Stimulated activated CD8-positive, alpha-beta memory T cell treated with anti-CD3 and anti-CD28 coated beads, Interleukin-15, amount 100 ng/mL, for 4 hours (primary cell): Measurements from ENCODE around the gene ARHGAP6.

Source experiments
- DNase-seq, 2 donors: peaks; one replicate each; pipeline ENCODE4 v3.0.0-alpha.2; 2020; ENCODE audit warnings: low read depth in 2 of 2

The ARHGAP6 gene

GRCh38 chrX:11464836-11465463 is 200.8 kb downstream of the ARHGAP6 start:
- no peak for DNase-seq

GRCh38 chrX:11464380-11464779 is 201.3 kb downstream of the ARHGAP6 start:
- no peak for DNase-seq

DNA sequence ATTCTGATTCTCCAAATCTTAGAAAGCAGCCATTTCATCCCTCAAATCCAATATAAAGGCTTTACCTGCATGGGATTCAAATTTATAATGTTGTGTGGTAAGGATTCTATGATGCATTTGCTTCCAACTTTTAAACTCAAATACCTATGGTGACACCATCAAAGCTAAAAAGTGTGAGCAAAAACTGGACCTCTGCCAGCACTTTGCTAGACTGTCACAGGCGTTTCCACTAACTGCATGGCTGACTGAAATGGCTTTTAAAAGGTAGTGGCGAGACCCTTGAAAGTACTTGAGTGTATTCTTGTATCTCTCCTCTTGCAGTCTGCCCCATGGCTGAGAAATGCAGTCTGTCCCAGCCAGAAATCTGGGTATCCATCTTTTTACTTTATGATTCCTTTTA is 203.1 kb downstream of the ARHGAP6 start:
- no peak for DNase-seq

DNA sequence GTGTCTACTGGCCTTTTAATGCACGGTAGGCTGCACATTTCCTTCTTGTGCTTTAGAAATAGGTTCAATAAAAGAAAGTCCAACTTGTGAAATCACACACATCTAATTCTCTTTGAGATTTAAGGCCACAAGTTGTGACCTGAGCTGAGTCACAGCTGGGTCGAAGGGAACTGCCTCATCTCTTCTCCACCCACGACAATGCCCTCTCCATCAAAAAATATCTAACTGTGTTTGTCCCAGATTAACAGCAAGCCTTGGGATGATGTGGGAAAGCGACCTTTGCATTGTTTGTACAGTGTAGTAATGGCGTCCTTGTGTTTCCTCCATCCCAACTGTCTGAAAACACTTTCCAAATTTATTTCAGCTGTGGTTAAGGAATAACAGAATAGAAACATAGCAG is 203.6 kb downstream of the ARHGAP6 start:
- DNase-seq = no peak

GRCh38 chrX:11461201-11462001 is 204.3 kb downstream of the ARHGAP6 start:
- no peak for DNase-seq

DNA sequence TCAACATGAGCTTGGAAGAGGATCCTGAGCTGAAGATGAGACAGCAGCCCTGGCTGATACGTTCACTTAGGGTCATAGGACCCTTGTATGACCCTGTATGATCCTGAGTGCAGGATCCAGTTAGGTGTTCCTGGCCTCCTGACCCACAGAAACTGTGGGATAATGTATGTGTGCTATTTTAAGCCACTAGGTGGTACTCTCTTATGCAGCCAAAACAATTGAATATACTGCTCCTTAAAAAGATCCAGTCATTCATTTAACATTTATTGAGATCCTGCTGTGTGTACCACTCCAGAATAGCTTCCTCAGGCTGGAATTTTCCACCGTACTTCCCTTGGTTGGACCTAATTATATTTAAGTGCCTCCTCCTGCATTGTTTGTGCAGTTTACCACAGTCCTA is 205.4 kb downstream of the ARHGAP6 start:
- no peak for DNase-seq

DNA sequence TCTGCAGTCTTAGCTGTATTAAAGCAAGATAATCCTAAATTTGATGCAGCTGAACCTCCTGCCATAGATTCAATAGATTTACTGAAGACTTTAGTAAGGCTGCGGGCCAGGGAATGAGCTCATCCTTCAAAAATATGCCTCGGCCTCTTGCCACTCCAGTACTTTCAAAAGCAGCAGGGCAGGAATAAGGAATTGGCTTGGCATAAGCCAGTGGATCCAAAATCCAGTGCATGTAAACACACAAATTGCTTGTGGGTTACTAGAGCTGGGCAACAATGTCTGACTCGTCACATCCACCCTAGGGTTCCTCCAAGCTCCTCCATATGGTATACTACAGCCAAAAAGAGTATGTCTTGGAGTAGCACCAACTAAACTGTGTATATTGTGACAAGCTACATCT is 207.6 kb downstream of the ARHGAP6 start:
- DNase-seq = no peak

GRCh38 chrX:11451151-11451550 is 214.6 kb downstream of the ARHGAP6 start:
- DNase-seq = no peak

DNA sequence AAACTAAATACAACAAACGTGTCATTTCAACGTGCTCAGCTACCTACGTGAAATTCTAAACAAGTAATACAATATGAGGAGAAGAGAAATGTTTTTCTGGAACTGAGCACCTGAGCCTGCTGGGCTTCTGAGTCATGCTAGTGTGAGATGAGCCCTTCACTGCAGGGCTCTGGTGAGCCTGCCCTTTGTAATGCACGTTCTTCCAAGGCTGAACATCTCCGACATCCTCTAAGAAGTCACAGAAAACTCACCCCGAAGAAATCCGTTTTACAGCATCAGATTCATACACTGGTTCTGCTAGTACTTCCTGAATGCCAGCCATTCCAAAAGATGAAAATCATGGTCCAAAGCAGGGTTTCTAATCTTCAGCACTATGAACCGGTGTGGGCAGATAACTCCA is 215.4 kb downstream of the ARHGAP6 start:
- no peak for DNase-seq

GRCh38 chrX:11449613-11450012 is 216.1 kb downstream of the ARHGAP6 start:
- DNase-seq = no peak

DNA sequence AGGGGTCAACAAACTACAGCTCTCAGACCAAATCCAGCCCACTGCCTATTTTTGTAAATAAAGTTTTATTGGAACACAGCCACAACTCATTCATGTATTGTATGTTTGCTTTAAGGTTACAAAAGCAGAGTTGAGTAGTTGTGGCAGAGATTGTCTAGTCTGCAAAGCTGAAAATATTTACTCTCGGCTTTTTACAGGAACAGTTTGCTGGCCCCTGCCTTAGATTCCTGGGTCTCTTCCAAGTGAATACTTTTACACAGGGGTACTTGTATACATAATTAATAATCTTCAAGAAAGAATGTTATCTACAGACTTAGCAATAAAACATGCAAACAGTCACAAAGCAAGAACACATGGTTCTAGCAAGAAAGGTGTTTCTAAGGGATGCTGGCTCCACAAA is 218.3 kb downstream of the ARHGAP6 start:
- no peak for DNase-seq

- no peak for DNase-seq
Measured at GRCh38 chrX:11446949-11447348, 218.8 kb downstream of the ARHGAP6 start.

DNA sequence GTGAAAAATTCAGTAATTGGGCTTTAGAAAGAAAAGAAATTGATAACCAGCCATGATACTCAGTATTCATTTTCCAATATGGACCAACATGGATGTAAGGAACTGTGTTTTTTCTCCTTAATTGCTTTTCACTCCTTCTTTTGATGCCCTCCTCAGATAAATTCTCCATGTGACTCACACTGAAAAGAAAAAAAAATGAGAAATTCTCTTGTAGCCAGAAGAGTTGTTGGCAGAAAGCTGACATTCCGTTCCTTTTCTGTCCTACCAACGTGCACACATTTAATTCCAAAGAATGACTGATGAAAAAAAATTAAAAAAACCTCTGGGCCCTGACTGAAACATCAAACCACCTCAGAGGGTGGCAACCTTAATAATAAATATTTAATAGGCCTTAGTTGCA is 219.4 kb downstream of the ARHGAP6 start:
- DNase-seq = no peak

- DNase-seq = no peak
Measured at GRCh38 chrX:11445540-11445939, 220.2 kb downstream of the ARHGAP6 start.

DNA sequence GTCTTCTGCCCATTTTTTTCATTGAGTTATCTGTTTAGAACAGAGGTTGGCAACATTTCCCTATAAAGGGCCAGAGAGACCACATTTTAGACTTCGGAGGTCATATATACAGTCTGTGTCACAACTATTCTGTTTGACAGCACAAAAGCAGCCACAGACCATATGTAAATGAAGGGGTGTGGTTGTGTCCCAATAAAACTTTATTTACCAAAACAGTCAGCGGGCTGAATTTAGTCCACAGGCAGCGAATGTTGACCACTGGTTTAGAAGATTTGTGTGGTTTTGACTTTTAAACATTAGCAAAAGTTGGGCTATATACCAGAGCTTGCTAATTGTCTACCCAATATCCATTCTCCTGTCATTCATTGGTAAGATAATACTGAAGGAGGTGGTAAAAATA is 221.7 kb downstream of the ARHGAP6 start:
- DNase-seq = no peak

DNA sequence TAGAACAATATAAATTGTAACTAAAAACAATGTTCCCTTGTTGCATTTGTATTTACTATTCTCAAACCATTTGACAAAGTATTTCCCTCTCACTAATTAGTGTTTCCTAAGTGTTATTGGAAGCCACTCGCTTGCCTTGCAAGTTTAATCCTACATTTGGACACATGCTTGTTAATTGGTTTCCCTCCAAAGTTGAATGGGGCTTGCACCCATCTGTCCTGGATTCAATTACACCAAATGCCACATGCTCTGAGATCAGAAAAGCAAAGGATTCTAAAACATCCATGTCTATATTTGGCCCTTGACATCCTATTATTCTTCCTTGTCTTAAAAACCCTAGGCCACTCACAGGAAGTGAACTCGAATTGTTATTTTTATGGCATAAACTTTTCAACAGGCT is 225.9 kb downstream of the ARHGAP6 start:
- no peak for DNase-seq

GRCh38 chrX:11438767-11439166 is 227.0 kb downstream of the ARHGAP6 start:
- no peak for DNase-seq

GRCh38 chrX:11438380-11438723 is 227.4 kb downstream of the ARHGAP6 start:
- no peak for DNase-seq

DNA sequence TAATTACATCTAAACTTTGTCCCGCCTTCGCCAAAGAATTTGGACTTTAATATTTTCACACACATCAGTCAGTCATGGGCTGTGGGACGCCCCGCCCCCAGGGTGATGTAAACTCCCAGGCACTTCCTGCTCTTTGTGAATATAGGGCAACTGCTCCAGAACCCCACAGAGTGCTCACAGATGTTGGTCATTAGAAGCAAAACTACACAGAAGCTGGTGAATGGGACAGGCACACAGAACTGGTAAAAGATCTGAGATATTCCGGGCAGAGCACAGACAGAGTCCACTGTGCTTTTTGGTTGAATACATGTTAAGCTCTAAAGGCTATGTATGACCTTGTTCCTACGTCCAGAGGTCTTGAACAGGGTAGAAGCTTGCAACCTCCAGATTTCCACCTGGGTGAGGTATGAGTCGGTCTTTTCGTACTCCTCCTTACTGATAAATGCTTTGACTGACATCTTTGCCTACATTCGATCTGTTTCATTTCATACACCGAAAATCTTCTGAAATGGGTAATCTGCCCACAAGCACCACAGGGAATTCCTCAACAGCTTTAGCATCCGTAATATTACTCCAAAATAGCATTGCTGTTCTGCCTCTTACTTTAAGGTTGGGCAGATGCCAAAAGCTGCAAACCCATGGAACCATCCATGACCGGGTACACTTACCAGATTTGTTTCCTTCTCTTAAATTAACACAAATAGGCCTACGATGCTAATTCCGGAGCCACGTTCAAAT is 227.9 kb downstream of the ARHGAP6 start:
- no peak for DNase-seq

DNA sequence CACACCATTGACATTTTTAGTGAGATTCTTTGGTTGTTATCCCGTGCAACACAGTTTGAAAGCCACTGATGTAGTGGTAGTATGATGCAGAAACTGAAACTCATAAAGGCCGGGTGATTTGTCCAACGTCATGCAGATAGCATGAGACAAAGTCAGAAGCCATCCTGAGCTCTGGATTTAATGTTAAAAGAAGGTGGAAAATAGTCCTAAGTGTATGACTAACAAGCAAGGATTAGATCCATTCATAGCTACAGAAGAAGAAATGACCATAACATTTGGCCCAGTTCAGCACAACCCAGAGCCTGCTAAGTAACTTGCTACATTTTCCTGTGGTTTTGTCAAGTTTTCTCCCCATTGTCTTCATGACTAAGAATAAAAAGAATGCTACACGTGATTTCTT is 230.2 kb downstream of the ARHGAP6 start:
- DNase-seq = no peak

DNA sequence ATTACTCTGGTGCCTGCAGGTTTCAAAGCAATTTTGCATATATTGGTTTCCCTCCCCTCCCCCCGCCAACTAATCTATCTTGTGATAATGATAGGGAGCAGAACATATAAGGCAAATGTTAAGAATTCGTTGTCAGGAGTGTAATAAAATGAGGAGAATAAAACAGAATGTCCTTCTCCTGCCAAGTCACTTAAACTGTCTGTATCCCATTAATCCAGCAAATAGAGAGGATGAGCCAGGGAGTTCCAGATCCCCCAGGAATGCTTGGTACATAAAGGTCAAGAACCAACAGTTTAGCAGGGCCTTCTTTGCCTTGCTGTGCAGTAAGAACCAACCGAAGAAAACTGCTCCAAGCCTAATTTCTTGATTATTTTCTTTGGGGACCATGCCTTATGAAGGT is 231.1 kb downstream of the ARHGAP6 start:
- DNase-seq = no peak

DNA sequence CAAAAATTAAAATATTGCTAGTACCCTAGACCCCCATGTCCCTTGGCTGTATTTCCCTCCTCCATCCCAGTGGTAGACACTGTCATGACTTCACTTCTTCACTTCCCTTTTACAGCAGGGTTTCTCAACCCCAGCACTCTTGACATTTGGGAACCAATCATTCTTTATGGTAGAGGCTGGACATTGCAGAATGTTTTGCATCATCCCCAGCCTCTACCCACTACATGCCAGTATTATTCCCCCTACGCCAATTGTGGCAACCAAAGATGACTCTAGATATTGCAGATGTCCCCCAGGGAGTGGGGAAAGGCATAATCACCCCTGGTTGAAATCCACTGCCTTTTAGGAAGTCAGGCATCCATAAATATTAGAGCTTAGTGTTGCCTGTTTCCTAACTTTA is 233.9 kb downstream of the ARHGAP6 start:
- DNase-seq = no peak

- no peak for DNase-seq
Measured at GRCh38 chrX:11430271-11430670, 235.4 kb downstream of the ARHGAP6 start.
